HepG2 (cell line): ENCODE data around the gene BCL2L1. TPM values are rescaled to one million over a fixed set of nuclear protein-coding genes. Genes with fewer than 3 reads are reported as not detected.

Experiments used
- KAT2B ChIP-seq: fragments of 150-350 bp; IDR thresholded peaks from 2 replicates; pipeline ENCODE4 v1.6.1; 2014; ENCODE audit warnings: low read depth, low read length, borderline replicate concordance
- MED1 ChIP-seq: sonication (generic); formaldehyde crosslinking; IDR thresholded peaks from 2 replicates; pipeline ENCODE4 v1.4.0; 2020; ENCODE audit warnings: missing genetic modification reagents
- MLLT10 ChIP-seq: sonication (generic); formaldehyde crosslinking; IDR thresholded peaks from 2 replicates; pipeline ENCODE4 v1.4.0; 2020; ENCODE audit warnings: missing genetic modification reagents
- NPAS2 ChIP-seq: sonication (generic); formaldehyde crosslinking; IDR thresholded peaks from 2 replicates; pipeline ENCODE4 v1.8.0; 2022; ENCODE audit warnings: mild to moderate bottlenecking, missing genetic modification reagents, borderline replicate concordance
- TCF7 ChIP-seq: sonication (generic); IDR thresholded peaks from 2 replicates; pipeline ENCODE4 v1.6.1; 2016; ENCODE audit warnings: antibody characterized with exemption, low read depth
- TGIF2 ChIP-seq: IDR thresholded peaks from 2 replicates; pipeline ENCODE4 v1.6.1; 2016; ENCODE audit warnings: control low read depth, missing compliant biosample characterization
- THYN1 ChIP-seq: sonication (generic); formaldehyde crosslinking; IDR thresholded peaks from 2 replicates; pipeline ENCODE4 v1.8.1; 2023; ENCODE audit warnings: low read depth, mild to moderate bottlenecking, moderate library complexity, missing genetic modification reagents, borderline replicate concordance
- TOPORS ChIP-seq: sonication (generic); formaldehyde crosslinking; IDR thresholded peaks from 2 replicates; pipeline ENCODE4 v1.8.0; 2023; ENCODE audit warnings: mild to moderate bottlenecking, missing genetic modification reagents
- YEATS4 ChIP-seq: sonication (generic); formaldehyde crosslinking; IDR thresholded peaks from 2 replicates; pipeline ENCODE4 v1.4.0; 2020; ENCODE audit warnings: missing genetic modification reagents, borderline replicate concordance
- ZFP62 ChIP-seq: sonication (generic); formaldehyde crosslinking; IDR thresholded peaks from 2 replicates; pipeline ENCODE4 v1.4.0; 2020; ENCODE audit warnings: missing genetic modification reagents
- ZNF225 ChIP-seq: sonication (generic); formaldehyde crosslinking; IDR thresholded peaks from 2 replicates; pipeline ENCODE4 v1.4.0; 2020; ENCODE audit warnings: mild to moderate bottlenecking, missing genetic modification reagents
- ZNF251 ChIP-seq: sonication (generic); formaldehyde crosslinking; IDR thresholded peaks from 2 replicates; pipeline ENCODE4 v1.9.0; 2021; ENCODE audit warnings: mild to moderate bottlenecking, missing genetic modification reagents
- ZNF446 ChIP-seq: sonication (generic); formaldehyde crosslinking; IDR thresholded peaks from 2 replicates; pipeline ENCODE4 v1.5.0; 2020; ENCODE audit warnings: mild to moderate bottlenecking, missing genetic modification reagents
- ZNF577 ChIP-seq: sonication (generic); formaldehyde crosslinking; IDR thresholded peaks from 2 replicates; pipeline ENCODE4 v1.4.0; 2020; ENCODE audit warnings: mild to moderate bottlenecking, low read depth, missing genetic modification reagents, borderline replicate concordance
- ZNF788 ChIP-seq: sonication (generic); formaldehyde crosslinking; IDR thresholded peaks from 2 replicates; pipeline ENCODE4 v1.5.0; 2020; ENCODE audit warnings: mild to moderate bottlenecking, missing genetic modification reagents, borderline replicate concordance
- ZSCAN20 ChIP-seq: sonication (generic); formaldehyde crosslinking; IDR thresholded peaks from 2 replicates; pipeline ENCODE4 v1.4.0; 2020; ENCODE audit warnings: missing genetic modification reagents, mild to moderate bottlenecking, borderline replicate concordance
- polyA plus RNA-seq, 8 experiments: library from polyadenylated mRNA; depleted of rRNA in 3 of 8; stranded (reverse) in 7 of 8; unstranded in 1 of 8; fragments of >200 nt; fragmentation: Illumina TruSeq in 4 of 8; extraction: Trizol in 4 of 8; gene quantifications; 2 replicates each; pipeline versions ENCODE4 v1.2.1 to v1.2.3, GENCODE V29; 2011 to 2016; ENCODE audit warnings: low read depth in 4 of 8, missing spikeins in 1 of 8, mixed read lengths in 1 of 8; ENCODE audit not compliant: insufficient read depth in 1 of 8
- total RNA-seq, 5 experiments: library from RNA; depleted of rRNA; stranded (reverse); fragments of >200 nt; fragmentation: Illumina TruSeq; extraction: Trizol; gene quantifications; 2 replicates each; pipeline ENCODE4 v1.2.3, GENCODE V29; 2016; ENCODE audit warnings: low read depth in 1 of 5
- TF ChIP-seq, protein P1 (sequence below): sonication (generic); formaldehyde crosslinking; IDR thresholded peaks from 2 replicates; pipeline ENCODE4 v1.8.0; 2022; ENCODE audit warnings: missing genetic modification reagents, mild to moderate bottlenecking, inconsistent platforms, borderline replicate concordance
- TF ChIP-seq, protein P2 (sequence below): sonication (generic); formaldehyde crosslinking; IDR thresholded peaks from 2 replicates; pipeline ENCODE4 v1.4.0; 2020; ENCODE audit warnings: missing genetic modification reagents, borderline replicate concordance
- TF ChIP-seq, protein P3 (sequence below): sonication (generic); formaldehyde crosslinking; IDR thresholded peaks from 2 replicates; pipeline ENCODE4 v1.5.0; 2020; ENCODE audit warnings: mild to moderate bottlenecking, low read depth, missing genetic modification reagents, borderline replicate concordance
- TF ChIP-seq, protein P4 (sequence below): sonication (generic); formaldehyde crosslinking; conservative IDR thresholded peaks from 2 replicates; pipeline ENCODE4 v1.8.1; 2023; ENCODE audit warnings: missing genetic modification reagents

Gene BCL2L1
- total and polyA plus RNA-seq, 2 of the 13 experiments (the other 11 are each of a cell fraction or from before 2014, with no cell fraction given) = 164 to 258 TPM

DNA sequence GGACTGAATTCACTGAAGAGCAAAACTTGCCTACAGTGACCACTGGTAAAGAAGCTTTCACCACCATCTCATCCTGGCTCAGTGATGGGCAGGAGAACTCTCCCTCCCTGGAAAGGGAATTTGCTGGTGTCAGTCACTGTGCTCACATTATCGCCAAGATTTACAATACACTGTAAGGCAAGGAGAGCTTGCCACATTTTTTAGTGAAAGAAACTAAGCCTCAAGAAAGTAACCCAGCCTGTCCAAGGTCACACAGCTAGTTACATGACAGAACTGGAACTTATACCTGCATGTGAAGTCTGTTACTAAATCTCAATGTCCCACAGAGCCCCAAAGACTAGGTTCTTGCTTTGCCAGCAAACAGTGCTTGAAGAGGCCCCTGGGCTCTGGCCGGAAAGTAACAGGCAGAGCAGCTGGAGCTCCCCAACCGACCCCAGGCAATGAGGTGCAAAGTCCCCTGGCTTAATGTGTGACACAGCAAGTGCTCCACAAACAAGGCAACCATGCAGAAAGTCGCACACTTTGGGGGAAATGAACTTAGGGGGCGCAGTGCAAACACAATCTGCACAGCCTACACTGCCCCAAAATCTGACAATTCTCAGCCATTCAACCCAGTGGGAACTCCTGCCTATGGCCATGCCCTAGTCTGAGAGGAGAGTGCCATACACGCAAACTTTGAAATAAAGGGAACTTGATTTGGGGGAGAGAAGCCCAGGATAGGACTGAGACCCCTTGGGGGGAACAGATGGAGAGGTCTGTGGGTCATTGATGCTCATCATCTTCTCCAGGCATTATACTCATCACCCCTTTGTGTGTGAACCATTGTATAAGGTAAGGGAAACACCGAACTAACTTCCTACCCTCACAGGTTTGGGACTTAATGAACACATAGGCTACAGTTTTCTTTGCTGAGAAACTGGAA, 1.9 kb downstream of the BCL2L1 start (continued):
- TF ChIP-seq TOPORS (peak; percentile 74; the same call in 1 of the 2 replicates), ZNF251 (CRISPR knock-in tag) (0 out of 2 replicates have a peak, but pooled peaks have one; percentile 26), THYN1 (CRISPR knock-in tag) (0 out of 2 replicates have a peak, but pooled peaks have one; percentile 34), NPAS2 (CRISPR knock-in tag) (no peak), KAT2B (no peak; the same call in 1 of the 2 replicates), ZFP62 (no peak), ZNF446 (CRISPR knock-in tag) (0 out of 2 replicates have a peak, but pooled peaks have one; percentile 18), ZNF577 (CRISPR knock-in tag) (no peak), TCF7 (peak; percentile 58), ZNF788 (CRISPR knock-in tag) (peak; percentile 97), YEATS4 (CRISPR knock-in tag) (peak; percentile 83; the same call in 1 of the 2 replicates), MLLT10 (peak; percentile 79; the same call in 1 of the 2 replicates), TGIF2 (CRISPR knock-in tag) (no peak), ZSCAN20 (CRISPR knock-in tag) (no peak), ZNF225 (CRISPR knock-in tag) (no peak; the same call in 1 of the 2 replicates), MED1 (peak; percentile 99)
- TF ChIP-seq, protein P1, sequence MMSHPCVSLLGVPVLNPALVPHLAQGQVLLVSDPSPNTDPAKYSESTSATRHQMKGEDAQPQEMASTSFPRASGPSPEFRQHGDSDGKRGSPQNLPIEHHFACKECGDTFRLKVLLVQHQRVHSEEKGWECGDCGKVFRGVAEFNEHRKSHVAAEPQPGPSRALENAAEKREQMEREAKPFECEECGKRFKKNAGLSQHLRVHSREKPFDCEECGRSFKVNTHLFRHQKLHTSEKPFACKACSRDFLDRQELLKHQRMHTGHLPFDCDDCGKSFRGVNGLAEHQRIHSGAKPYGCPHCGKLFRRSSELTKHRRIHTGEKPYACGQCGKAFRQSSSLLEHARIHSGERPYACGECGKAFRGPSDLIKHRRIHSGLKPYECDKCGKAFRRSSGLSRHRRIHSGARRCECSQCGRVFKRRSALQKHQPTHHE = no peak
- TF ChIP-seq, protein P2, sequence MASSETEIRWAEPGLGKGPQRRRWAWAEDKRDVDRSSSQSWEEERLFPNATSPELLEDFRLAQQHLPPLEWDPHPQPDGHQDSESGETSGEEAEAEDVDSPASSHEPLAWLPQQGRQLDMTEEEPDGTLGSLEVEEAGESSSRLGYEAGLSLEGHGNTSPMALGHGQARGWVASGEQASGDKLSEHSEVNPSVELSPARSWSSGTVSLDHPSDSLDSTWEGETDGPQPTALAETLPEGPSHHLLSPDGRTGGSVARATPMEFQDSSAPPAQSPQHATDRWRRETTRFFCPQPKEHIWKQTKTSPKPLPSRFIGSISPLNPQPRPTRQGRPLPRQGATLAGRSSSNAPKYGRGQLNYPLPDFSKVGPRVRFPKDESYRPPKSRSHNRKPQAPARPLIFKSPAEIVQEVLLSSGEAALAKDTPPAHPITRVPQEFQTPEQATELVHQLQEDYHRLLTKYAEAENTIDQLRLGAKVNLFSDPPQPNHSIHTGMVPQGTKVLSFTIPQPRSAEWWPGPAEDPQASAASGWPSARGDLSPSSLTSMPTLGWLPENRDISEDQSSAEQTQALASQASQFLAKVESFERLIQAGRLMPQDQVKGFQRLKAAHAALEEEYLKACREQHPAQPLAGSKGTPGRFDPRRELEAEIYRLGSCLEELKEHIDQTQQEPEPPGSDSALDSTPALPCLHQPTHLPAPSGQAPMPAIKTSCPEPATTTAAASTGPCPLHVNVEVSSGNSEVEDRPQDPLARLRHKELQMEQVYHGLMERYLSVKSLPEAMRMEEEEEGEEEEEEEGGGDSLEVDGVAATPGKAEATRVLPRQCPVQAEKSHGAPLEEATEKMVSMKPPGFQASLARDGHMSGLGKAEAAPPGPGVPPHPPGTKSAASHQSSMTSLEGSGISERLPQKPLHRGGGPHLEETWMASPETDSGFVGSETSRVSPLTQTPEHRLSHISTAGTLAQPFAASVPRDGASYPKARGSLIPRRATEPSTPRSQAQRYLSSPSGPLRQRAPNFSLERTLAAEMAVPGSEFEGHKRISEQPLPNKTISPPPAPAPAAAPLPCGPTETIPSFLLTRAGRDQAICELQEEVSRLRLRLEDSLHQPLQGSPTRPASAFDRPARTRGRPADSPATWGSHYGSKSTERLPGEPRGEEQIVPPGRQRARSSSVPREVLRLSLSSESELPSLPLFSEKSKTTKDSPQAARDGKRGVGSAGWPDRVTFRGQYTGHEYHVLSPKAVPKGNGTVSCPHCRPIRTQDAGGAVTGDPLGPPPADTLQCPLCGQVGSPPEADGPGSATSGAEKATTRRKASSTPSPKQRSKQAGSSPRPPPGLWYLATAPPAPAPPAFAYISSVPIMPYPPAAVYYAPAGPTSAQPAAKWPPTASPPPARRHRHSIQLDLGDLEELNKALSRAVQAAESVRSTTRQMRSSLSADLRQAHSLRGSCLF = 0 out of 2 replicates have a peak, but pooled peaks have one; percentile 85
- TF ChIP-seq, protein P3, sequence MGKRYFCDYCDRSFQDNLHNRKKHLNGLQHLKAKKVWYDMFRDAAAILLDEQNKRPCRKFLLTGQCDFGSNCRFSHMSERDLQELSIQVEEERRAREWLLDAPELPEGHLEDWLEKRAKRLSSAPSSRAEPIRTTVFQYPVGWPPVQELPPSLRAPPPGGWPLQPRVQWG (CRISPR knock-in tag) = no peak
- TF ChIP-seq, protein P4, sequence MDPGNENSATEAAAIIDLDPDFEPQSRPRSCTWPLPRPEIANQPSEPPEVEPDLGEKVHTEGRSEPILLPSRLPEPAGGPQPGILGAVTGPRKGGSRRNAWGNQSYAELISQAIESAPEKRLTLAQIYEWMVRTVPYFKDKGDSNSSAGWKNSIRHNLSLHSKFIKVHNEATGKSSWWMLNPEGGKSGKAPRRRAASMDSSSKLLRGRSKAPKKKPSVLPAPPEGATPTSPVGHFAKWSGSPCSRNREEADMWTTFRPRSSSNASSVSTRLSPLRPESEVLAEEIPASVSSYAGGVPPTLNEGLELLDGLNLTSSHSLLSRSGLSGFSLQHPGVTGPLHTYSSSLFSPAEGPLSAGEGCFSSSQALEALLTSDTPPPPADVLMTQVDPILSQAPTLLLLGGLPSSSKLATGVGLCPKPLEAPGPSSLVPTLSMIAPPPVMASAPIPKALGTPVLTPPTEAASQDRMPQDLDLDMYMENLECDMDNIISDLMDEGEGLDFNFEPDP = peak; percentile 99
